NCI-H526 (cell line): Measurements from ENCODE around the gene FBN1.

Source experiments
- DNase-seq, 2 experiments: peaks; one replicate each; lab custom pipeline; 2025; lab: John Stamatoyannopoulos, UW

The FBN1 gene

DNA sequence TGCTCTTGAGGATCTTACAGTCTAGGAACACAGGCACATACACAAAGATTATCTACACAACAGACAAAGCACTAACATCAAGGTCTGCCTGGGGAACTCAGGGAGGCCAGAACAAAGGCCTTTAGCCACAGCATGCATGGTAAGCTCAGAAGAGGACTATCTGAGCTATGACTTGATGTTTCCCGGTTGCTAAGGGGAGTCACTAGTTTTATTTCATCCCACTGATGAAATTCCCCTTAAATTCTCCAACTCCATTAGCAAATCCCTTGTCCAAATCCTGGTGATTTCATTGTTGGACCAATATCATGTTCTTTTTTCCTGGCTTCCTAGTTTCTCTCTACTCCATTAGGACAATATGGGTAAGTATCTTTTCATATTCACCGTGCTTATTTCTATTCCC, 23.3 kb downstream of the FBN1 start:
- no peak for DNase-seq

DNA sequence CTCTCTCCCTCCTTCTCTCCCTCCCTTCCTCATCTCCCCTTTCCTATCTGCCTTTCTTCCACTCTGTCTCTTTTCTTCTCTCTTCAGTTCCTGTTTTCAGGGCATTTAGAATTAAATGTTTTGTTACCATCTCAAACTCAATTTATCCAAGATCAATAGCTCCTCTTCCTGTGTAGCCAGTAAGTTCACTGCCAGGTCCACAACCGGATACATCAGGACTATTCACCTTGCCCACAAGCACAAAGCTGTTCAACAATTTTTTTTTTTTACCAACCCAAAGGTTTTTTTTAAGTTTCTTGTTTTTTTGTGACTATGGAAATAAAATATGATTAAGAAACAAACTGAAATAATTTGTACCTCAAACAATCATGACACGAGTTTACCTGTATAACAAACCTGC, 26.1 kb downstream of the FBN1 start:
- DNase-seq, result no peak

DNA sequence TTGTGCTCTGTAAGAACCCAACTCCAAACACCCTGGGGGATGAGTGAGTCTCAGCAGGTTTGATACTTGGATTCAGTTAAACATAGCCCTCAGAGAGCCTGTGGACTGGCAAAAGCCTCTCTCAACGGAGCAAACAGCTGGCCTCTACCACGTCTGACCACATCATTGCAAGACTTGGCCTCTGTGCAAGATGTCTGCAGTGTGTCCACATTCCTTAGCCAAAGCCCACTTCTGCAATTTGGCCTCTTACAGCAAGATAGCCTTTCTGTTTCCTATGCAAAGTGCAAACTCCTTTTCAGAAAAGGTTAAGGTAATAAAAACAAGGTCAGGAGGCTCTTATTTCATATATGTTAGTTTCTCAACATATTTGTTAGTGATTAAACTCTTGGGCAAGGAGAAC, 27.9 kb downstream of the FBN1 start:
- no peak for DNase-seq

DNA sequence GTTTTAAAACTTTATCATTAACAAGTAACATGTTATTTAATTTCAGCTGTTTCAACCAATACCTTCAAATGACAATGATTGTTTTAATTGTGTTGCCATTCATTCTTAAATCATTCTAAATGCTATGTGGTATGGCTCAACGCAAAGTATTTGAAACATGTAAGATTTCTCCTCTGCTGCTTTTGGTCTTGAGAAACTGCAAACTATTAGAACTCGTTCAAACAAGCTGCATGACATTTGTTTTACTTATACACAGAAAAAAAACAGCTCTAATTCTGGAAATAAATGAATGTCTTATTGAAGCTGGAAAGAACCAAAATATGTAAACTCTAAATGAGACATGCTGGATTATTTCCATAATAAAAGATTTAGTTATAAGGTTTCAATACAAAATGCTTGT, 29.3 kb downstream of the FBN1 start:
- DNase-seq, result no peak

DNA sequence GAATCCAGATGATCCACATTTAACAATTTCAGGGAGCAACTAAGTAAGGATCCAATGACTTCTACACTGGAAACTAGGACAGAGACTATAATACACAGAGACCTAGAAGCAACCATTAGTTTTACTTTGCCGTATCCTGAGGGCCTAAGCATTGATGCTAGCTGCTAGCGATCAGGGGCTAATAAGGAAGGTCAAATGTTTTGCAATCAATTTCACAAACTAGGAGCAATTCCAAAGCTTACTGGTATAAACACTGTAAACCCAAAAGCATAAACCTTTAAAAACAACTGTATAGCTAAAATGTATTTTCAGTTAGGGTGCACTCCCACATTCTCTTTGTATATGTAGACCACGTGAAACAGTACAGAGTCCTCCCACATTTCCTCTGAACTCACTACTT, 31.5 kb downstream of the FBN1 start:
- no peak for DNase-seq

DNA sequence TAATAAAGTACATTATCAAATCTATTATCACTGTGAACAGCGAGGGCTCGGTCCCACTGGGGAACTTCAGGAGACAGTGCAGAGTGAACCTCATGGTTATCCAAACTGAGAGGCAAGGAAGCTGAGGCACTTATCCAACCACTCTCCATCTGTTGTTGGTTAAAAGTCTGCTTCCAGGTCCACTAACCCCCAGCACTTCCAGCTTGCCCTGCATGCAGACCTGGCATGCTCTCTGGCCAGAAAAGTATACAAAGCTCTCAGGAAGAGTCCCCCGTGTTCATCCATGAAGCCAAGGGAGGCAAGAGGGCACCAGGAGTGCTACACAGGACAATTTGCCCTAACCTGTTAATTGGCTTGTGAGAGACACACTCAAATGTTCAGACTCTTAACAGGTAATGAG, 36.0 kb downstream of the FBN1 start:
- no peak for DNase-seq

DNA sequence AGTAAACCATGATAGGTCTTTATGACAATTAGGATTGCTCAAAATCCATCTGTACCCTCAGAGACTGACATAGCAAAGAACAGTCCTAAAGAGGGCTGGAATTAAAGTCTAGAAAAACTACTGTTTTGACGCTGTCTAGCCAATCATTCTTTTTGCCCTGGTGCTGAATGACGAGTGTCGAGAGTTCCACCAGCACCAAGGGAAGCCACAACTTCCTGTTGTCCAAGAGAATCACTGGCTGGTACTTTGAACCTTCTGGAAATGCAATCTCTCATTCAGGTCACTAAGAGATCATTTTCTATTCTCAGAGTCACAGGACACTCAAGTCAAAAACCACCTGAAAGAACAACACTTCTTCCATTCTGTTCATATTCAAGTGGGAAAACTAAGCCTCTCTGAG, 37.7 kb downstream of the FBN1 start:
- DNase-seq, result no peak

DNA sequence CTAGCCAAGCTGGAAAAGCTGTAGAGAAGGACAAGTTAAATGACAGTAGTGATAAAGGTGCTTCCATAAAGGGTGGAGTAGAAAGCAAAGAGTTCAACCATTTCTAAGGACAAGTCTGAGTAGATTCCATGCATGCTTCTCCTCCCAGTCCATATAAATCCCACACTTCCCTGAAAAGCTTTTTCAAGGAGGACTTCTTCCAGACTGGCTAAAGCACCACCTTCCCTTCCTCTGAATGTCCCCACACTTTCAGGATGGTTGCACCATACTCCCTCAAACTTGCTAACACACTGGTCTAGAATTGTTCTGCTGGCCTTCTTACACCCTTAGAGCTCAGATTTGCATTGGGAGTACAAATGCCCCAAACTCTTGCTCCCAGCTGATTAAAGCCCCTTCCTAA, 40.9 kb downstream of the FBN1 start:
- no peak for DNase-seq

DNA sequence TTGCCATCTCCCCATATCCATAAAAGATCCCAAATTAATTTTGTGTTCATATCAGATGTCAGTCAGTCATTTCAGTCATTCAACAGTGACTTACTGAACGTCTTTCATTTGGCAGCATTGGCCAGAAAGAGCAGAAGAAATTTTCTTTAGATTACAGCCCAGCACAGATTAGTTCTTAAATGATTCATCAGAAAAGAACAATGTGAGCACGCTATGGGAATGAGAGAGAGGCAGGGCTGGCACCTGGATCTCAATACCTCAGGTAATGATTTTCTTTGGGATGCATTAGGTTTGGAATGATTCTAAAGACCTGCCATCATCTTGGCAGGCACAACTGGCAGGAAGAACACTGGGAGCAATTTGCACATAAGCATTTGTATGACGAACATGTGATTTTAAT, 41.6 kb downstream of the FBN1 start:
- no peak for DNase-seq

DNA sequence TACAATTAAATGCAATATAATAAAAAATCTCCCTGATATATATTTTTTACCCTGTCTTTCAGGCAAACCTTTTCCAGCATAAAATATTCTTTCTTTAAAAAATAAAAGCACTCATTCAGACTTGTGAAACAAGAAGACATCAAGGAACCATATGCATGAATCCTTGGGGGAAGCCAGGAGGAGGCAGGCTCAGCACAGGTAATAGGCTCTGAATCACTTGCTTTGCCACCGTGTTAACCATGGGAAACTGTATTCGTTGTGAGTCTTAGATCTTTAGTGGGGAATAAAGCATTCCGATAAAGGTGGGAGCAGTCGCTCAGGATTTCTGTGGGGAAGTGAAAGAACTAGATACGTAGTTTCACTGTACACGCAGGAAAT, 42.4 kb downstream of the FBN1 start:
- no peak for DNase-seq

DNA sequence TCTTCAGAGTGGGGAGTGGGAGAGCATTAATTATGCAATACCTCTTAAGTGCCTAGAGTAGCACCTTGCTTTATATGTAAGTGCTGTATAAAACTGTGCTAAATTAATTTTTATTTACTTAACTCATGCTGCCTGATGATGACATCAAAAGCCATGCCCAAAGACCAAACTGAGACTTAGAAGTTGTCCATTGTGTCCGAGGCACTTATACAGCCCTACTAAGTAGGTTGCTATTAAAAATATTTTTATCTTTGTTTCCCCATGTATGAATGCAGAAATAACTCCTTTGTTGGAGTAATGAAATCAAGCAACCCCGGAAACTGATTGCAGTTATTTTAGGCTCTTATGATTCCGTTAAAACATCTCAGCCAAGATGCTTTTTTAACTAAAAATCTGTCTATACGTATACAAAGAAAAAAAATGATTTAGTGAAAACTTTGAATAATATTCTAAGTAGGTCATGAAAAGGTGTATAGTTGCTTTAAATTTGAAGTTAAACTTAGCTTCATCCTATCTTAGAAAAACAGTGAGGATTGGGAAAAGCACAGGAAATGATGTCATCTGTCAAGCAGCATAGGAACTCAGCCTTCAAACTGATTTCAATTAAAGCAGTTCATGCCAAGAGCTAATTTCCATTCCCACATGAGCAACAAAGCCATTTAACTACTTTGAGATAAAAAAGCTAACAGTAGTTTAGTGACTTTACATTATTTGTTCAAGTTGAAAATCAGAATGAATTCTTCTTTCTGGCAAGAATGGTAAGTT, 43.0 kb downstream of the FBN1 start:
- no peak for DNase-seq

DNA sequence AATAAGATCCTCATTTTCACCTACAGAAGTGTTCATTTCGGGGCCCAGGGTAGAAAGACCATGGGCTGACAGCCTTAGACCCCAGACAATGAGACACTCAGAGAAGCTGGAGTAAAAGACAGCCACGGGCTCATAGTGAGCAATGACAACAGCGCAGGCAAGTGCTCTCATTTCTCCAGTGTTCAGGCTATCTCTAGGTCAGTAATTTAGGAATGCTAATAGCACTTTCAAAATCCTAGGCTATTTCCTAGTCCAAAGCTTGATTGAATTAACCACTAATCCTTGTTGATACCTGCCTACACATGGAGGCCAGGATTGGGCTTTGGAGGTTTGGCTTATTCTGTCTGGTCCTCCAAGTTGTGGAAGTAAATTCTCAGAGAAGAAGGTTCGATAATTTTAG, 44.4 kb downstream of the FBN1 start:
- no peak for DNase-seq

DNA sequence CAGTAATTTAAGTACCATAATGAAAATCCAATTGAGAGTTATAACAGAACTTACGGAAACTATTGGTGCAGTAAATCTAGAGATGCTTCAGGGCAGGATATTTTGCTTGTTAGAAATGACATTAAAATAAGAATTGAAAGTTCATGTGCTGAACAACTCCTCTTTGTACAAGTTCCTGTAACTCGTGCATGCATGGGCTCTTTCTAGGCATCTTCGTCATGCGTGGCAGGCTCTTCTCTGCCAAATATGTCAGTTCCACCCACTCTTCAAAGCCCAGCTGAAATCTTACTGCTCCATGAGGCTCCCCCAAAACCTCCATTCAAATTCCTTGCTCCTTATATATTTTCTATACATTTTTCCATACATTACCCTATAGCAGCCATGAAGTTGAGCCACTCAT, 48.7 kb downstream of the FBN1 start:
- DNase-seq, result no peak

DNA sequence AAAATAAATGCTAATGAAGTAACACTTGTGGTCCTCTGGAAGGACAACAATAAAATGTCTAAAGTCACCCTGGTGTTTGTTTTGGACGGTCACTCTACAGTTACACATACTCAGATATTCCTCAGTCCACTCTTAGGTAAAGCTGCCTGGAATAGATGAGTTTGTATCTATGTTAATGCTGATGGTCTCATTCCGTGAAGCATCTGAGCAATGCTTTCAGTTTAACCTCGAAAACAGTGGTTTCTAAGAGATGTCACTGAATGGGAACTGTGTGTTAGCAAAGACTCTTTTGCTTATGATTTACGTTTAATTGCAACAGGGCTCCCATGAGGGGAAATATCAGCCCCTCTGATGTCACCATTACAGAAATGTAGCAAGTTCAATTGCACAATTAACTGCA, 49.1 kb downstream of the FBN1 start:
- DNase-seq, result no peak

DNA sequence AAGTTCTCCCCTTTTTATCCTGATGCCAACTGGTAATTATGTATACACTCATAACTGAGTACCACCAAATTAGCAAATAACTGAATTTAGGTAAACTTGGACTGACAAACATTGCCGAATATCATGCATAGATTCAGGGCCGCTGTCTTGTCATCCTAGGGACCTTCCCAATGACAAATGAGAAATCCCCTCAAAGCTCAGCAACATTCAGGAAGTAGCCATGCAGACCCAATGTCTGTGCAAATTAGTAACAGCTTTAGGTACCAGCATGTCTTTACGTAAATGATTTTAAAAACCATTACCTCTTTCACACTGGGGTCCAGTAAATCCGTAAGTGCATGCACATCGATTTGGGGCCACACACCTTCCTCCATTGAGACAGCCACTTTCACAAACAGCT, 49.5 kb downstream of the FBN1 start:
- DNase-seq, result no peak

DNA sequence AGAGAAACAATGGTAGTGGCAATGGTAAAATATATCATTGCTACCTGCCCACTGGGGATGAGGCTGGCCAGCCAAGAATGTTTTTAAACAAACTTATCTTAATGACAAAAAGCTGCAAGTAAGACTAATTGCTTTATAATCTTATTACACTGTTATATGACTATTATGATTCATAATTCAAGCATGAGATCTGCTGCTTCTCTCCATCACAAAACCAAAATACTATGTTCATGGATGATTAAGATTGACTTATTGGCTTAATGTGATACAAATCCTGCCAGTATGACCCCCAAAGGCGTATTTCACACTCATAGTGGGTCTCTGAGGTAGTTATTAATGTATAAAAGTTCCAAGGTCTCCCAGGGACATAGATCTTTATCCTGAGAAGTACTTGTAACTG, 52.6 kb downstream of the FBN1 start:
- no peak for DNase-seq

DNA sequence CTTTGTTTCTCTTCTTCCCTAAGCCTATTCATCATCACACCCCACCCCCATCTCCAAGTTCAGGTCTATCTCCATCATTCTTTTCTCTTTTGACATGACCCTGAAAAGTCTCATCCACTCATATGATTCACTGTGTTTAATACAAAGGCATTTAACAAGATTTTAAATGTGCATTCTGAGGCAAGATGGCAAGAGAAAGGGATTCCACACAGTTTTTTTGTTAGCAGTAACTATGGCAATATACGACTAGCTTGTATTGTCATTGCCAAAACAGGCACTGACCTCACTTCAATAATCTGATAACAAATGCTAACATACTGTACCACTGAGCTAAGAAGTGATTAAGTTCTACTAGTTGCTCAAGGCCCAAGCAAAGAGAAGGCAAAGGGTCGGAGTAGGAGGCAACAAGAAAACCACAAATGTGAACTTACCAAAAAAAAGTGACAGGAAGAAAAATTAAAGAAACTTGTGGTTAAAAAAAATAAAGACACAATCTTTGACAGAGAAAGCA, 53.2 kb downstream of the FBN1 start:
- DNase-seq, result no peak

DNA sequence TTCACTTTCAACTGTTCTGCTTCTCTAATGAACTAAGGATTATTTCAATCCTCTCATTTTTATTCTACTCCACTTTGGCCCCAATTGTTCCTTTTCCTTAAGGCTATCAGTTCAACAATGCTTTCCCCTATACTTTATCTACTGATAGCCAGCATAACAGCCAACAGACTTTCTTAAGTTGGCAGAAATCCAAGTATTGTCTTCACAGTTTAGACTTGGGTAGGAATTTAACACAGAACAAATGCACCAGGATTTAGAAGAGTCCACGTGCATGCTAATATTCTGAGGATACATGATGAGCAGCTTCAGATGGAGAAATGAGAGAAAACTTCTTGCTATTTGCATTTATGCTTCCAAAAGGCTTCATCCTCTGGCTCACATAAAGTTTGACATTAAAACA, 54.8 kb downstream of the FBN1 start:
- DNase-seq, result no peak

DNA sequence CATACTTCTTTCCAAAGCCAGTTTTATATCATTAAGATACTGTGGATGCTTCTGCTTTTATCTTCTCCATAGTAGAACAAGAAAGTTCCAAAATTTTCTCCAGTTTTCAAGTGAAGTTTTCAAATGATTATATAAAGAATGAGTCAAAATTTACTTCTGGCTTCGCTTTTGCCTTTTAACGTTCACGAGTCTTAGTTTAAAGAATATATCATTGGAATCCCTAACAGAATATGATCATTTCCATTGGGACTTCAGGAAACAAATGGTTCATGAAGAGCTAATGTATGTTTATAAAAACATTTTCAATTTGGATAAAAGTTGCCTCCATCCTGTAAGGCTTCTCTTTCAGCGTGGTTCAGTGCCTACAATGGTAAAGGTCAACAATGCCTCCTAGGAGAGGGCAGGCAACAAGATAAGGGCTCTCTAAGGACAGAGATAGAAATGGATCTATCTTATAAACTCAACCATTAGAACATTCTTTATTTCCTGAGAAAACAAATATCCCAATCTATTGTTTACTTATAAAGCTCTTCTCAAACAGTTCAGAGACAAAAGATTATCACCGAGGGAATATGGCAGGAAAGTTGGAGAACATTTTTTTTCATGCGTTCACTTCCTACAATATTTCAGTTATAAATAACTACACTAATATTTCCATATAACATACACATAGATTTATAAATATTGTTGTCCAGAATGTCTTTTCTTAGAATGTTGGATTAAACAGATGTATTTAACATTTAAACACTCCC, 60.5 kb downstream of the FBN1 start:
- DNase-seq, result no peak

DNA sequence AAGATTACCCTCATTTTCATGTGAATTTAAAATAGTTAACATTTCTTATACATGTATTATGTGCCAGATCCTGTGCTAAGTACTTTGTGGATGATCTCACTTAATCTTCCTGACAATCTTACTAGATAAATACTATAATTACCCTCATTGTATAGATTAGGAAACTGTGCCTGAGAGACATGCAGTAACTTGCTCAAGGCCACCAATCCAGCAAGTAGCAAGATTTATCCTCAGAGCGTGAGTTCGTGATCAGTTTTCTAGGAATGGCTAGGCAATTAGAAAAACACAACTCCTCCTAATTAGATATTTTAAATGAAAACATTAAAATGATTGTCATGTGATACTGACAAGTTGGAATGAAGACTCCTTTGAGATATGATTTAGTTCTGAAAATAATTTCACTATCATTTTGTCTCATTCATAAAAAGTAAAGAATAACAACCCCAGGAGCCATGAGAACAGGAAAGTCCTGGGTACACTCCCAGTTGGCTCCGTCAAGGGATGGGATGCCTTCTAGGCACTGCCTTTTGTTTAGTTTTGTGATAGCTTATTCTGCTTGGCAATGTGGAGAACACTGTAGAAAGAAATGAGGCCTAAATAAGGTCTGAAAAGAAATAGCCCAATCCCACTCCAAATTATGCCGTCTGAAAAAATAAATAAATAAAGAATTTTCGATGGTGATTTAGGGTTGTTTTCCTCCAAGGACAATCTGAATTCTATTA, 61.3 kb downstream of the FBN1 start:
- no peak for DNase-seq

DNA sequence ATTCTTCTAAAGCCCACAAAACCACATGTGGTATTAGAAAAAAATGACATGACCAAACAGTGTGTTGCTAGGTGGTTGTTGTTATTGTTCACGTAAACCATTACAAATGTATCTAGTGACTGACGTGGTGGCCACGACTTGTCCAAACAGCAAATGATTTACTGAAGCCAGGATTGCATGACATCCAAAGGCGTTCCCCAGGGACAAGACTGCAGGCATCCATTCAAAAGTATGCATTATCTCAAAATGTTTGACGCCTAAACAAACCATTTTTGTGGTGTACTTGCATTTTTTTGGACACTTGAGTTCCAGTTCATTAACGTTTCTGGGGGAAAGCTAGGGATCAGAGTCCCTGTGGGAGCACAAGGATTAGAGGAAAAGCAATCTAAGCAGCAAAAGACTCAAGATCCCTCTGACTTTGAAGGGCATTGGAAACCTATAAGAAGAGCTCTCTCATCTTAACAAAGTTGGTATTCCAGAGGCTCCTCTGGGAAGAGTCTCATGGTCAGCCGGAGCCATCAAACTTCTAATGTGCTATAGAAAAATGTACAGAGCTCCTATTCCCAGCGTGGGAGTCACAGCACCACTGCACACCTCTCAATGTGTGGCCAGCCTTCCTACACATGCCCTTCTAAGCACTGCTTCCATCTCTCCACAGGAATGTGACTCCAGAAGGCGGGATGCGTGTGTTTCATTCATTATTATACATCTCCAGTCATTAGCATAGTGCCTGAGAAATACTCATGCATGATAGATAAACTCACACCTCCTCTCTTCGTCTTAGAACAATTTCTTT, 62.9 kb downstream of the FBN1 start:
- no peak for DNase-seq

DNA sequence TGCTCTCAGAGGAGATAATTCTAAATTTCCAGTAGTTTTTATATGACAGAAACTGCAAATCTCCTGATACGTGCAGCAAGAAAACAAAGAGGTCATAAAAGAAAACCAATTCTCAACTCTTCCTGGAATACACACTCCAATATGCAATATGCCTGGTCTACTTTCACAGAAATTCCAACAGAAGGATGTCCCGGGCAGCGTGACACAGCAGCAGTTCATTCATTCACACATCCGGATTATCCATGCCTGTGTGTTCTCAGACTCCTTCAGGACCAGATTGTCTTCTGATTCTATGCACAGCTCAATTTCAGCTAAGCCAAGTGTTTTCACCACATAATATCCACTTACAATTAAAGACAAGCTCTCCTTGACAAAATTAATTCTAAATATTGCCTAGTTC, 64.3 kb downstream of the FBN1 start:
- no peak for DNase-seq
